PC-9 (cell line): ENCODE data around the gene PHOSPHO2. TPM values are rescaled to one million over a fixed set of nuclear protein-coding genes. Genes with fewer than 3 reads are reported as not detected.

ENCODE experiments used
- BruUV-seq: library from RNA; stranded (reverse); fragments of 400-500 nt; replicated peaks from 2 replicates; lab custom pipeline; 2021; lab: Mats Ljungman, UMichigan
- CTCF ChIA-PET: fragments of 300-600 bp; sonication (Branson Sonifier 250); formaldehyde crosslinking; loops from one replicate; lab custom pipeline; 2022; ENCODE audit warnings: antibody characterized with exemption; lab: Charles Lee
- POLR2A ChIA-PET: fragments of 300-600 bp; sonication (Branson Sonifier 250); formaldehyde crosslinking; loops from one replicate; lab custom pipeline; 2022; ENCODE audit warnings: antibody characterized with exemption; ENCODE audit not compliant: unreplicated experiment; lab: Charles Lee
- DNase-seq, 2 experiments: peaks; one replicate each; pipeline versions ENCODE4 v3.0.0 to v3.0.0-alpha.2; 2015 to 2022; ENCODE audit warnings: mixed read lengths in 1 of 2
- H2AFZ ChIP-seq: fragments of 200-600 bp; sonication (generic); 2 replicates; pipeline ENCODE4 v1.8.1; 2017; ENCODE audit warnings: antibody characterized with exemption
- H3F3A ChIP-seq: fragments of 200-600 bp; sonication (generic); 2 replicates; pipeline ENCODE4 v1.8.1; 2017; ENCODE audit warnings: antibody characterized with exemption, mild to moderate bottlenecking, low read depth; ENCODE audit not compliant: insufficient read depth
- H3K27ac ChIP-seq: fragments of 200-600 bp; sonication (generic); 2 replicates; pipeline ENCODE4 v1.6.1; 2016; ENCODE audit warnings: mixed run types
- H3K27me3 ChIP-seq: fragments of 200-600 bp; sonication (generic); 2 replicates; pipeline ENCODE4 v1.6.1; 2016; ENCODE audit warnings: low read depth, mixed run types; ENCODE audit not compliant: insufficient read depth
- H3K36me3 ChIP-seq: fragments of 200-600 bp; sonication (generic); 2 replicates; pipeline ENCODE4 v1.6.1; 2016; ENCODE audit warnings: low read depth, mixed run types
- H3K4me1 ChIP-seq: fragments of 200-600 bp; sonication (generic); replicated peaks from 2 replicates; pipeline ENCODE4 v1.6.1; 2016; ENCODE audit warnings: mixed run types; ENCODE audit not compliant: insufficient read depth
- H3K4me2 ChIP-seq: fragments of 200-600 bp; sonication (generic); 2 replicates; pipeline ENCODE4 v1.6.1; 2017; ENCODE audit warnings: mixed run types
- H3K4me3 ChIP-seq: fragments of 200-600 bp; sonication (generic); 2 replicates; pipeline ENCODE4 v1.6.1; 2016; ENCODE audit warnings: mixed run types
- H3K79me2 ChIP-seq: fragments of 200-600 bp; sonication (generic); 2 replicates; pipeline ENCODE4 v1.6.1; 2017; ENCODE audit warnings: low read depth, mixed run types
- H3K9me2 ChIP-seq: fragments of 200-600 bp; sonication (generic); 2 replicates; pipeline ENCODE4 v1.8.1; 2017; ENCODE audit warnings: mild to moderate bottlenecking; ENCODE audit not compliant: insufficient read depth
- H3K9me3 ChIP-seq: fragments of 200-600 bp; sonication (generic); 2 replicates; pipeline ENCODE4 v1.8.1; 2016; ENCODE audit warnings: low read depth; ENCODE audit not compliant: insufficient read depth
- H4K20me1 ChIP-seq: fragments of 200-600 bp; sonication (generic); 2 replicates; pipeline ENCODE4 v1.8.1; 2017; ENCODE audit not compliant: insufficient read depth
- EZH2 ChIP-seq: fragments of 200-600 bp; sonication (generic); IDR thresholded peaks from 2 replicates; pipeline ENCODE4 v1.8.0; 2017; ENCODE audit warnings: antibody characterized with exemption, low read depth
- intact Hi-C: fragments of 100-400 bp; cut with micrococcal nuclease; formaldehyde crosslinking; loops from one replicate; pipeline ENCODE4 v1.10.0; 2022; ENCODE audit not compliant: unreplicated experiment
- total RNA-seq: library from RNA; stranded (reverse); gene quantifications from 2 replicates; pipeline ENCODE4 v1.2.3, GENCODE V29; 2021
- TF ChIP-seq, protein P1 (sequence below): fragments of 200-600 bp; sonication (generic); conservative IDR thresholded peaks from 2 replicates; pipeline ENCODE4 v1.6.1; 2017; ENCODE audit warnings: mixed run types, antibody characterized with exemption, mild to moderate bottlenecking, moderate library complexity

PHOSPHO2 gene
- total RNA-seq, 1 experiment from 2014 or later = 5.9 TPM

DNA sequence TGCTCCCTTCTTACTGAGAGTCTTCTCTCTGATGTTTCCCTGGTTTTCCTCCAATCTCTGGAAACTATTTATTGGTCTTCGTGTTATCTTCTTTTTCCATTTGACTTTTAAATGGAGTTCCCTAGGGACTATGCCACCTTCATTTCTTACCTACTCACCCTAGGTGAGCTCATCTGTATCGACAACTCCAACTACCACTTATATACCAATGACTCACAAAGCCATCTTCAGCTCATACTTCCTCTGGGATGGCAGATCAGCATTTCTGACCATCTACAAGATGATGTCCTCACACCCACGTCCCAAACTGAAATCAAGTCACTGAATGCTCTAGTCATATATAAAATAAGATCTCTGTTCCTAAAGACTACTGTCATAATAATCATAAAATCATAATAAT, 40.6 kb upstream of the PHOSPHO2 start:
- POLR2A ChIA-PET = interaction anchor here (0.6 kb wide), 1 partner anchor 136 kb away, joined by 5 read pairs; no protein-coding TSS in a partner anchor

DNA sequence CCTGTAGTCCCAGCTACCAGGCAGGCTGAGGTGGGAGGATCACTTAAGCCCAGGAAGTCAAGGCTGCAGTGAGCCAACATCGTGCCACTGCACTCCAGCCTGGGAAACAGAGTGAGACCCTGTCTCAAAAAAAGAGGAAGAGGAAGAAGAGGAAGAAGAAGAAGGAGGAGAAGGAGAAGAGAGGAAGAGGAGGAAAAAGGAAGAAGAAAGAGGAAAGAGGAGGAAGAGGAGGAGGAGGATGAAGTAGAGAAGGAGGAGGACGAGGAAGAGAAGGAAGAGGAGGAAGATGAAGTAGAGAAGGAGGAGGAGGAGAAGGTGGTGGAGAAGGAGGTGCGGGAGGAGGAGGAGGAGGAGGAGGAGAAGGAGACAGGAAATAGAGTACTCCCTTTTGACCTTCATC, 38.1 kb upstream of the PHOSPHO2 start:
- no peaks in the 10 kb centered on the region for H3K36me3 ChIP-seq
- TF ChIP-seq EZH2 = no peak
- TF ChIP-seq, protein P1, sequence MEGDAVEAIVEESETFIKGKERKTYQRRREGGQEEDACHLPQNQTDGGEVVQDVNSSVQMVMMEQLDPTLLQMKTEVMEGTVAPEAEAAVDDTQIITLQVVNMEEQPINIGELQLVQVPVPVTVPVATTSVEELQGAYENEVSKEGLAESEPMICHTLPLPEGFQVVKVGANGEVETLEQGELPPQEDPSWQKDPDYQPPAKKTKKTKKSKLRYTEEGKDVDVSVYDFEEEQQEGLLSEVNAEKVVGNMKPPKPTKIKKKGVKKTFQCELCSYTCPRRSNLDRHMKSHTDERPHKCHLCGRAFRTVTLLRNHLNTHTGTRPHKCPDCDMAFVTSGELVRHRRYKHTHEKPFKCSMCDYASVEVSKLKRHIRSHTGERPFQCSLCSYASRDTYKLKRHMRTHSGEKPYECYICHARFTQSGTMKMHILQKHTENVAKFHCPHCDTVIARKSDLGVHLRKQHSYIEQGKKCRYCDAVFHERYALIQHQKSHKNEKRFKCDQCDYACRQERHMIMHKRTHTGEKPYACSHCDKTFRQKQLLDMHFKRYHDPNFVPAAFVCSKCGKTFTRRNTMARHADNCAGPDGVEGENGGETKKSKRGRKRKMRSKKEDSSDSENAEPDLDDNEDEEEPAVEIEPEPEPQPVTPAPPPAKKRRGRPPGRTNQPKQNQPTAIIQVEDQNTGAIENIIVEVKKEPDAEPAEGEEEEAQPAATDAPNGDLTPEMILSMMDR = no peak
- H3K79me2 ChIP-seq = no peaks in the 10 kb centered on the region
- intact Hi-C loops = no loop called here
- BruUV-seq = no TSS peak
- no peaks in the 10 kb centered on the region for H3F3A ChIP-seq
- H2AFZ ChIP-seq = no peak overlapping the region
- H3K4me1 ChIP-seq = no peaks in the 10 kb centered on the region
- no peak overlapping the region for H3K4me2 ChIP-seq
- no peaks in the 10 kb centered on the region for H3K27me3 ChIP-seq
- H3K9me3 ChIP-seq = no peaks in the 10 kb centered on the region
- H3K27ac ChIP-seq = no peak overlapping the region
- no peaks in the 10 kb centered on the region for H4K20me1 ChIP-seq
- no peak for DNase-seq
- CTCF ChIA-PET = no interaction called here
- no peaks in the 10 kb centered on the region for H3K9me2 ChIP-seq
- H3K4me3 ChIP-seq = no peak overlapping the region
- POLR2A ChIA-PET = no interaction called here

More for the DNA sequence above, 40.6 kb upstream of the PHOSPHO2 start:
- no peaks in the 10 kb centered on the region for H4K20me1 ChIP-seq
- no peaks in the 10 kb centered on the region for H3K27me3 ChIP-seq
- H3K9me2 ChIP-seq = no peaks in the 10 kb centered on the region
- CTCF ChIA-PET = no interaction called here
- no peak overlapping the region for H3K4me2 ChIP-seq
- H3K36me3 ChIP-seq = no peaks in the 10 kb centered on the region
- no peak overlapping the region for H3K4me3 ChIP-seq
- H3K79me2 ChIP-seq = no peaks in the 10 kb centered on the region
- H3F3A ChIP-seq = no peaks in the 10 kb centered on the region
- DNase-seq = no peak
- H2AFZ ChIP-seq = no peak overlapping the region
- TF ChIP-seq, protein P1 = no peak
- TF ChIP-seq EZH2 = no peak
- H3K9me3 ChIP-seq = no peaks in the 10 kb centered on the region
- no TSS peak for BruUV-seq
- H3K4me1 ChIP-seq = no peaks in the 10 kb centered on the region
- no peak overlapping the region for H3K27ac ChIP-seq
- intact Hi-C loops = no loop called here

DNA sequence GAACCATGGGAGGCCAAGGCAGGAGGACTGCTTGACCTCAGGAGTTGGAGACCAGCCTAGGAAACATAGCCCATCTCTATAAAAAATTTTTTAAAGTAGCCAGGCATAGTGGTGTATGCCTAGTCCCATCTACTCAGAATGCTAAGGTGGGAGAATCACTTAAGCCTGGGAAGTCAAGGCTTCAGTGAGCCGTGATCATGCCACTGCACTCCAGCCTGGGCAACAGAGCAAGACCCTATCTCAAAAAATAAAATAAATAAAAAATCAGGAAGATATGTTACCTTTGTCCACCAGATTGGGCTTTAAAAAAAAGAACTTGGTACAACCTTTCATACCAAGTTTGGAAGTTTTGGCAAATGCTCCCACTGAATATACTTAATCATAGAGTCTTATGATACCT, 35.4 kb upstream of the PHOSPHO2 start:
- Histone ChIP-seq H2AFZ (no peak overlapping the region), H3K9me2 (no peaks in the 10 kb centered on the region), H3F3A (no peaks in the 10 kb centered on the region), H3K36me3 (no peaks in the 10 kb centered on the region), H3K79me2 (no peaks in the 10 kb centered on the region), H4K20me1 (no peaks in the 10 kb centered on the region), H3K4me2 (no peak overlapping the region), H3K9me3 (no peaks in the 10 kb centered on the region), H3K4me1 (no peaks in the 10 kb centered on the region), H3K27me3 (no peaks in the 10 kb centered on the region), H3K4me3 (no peak overlapping the region), H3K27ac (no peak overlapping the region)
- DNase-seq = no peak
- TF ChIP-seq, protein P1 = no peak
- no peak for TF ChIP-seq EZH2
- POLR2A ChIA-PET = no interaction called here
- intact Hi-C loops = no loop called here
- CTCF ChIA-PET = no interaction called here
- no TSS peak for BruUV-seq
